H1 (cell line): ENCODE measurements around the gene KLF2. TPM values are rescaled to one million over a fixed set of nuclear protein-coding genes. Genes with fewer than 3 reads are reported as not detected.

ENCODE experiments used
- CTCF ChIA-PET: fragments of 300-600 bp; sonication (Branson Sonifier 250); formaldehyde crosslinking; loops from one replicate; lab custom pipeline; 2021; ENCODE audit not compliant: partially characterized antibody; lab: Charles Lee
- POLR2A ChIA-PET: fragments of 300-600 bp; sonication (Branson Sonifier 250); formaldehyde crosslinking; loops from one replicate; lab custom pipeline; 2021; ENCODE audit warnings: inconsistent platforms; ENCODE audit not compliant: partially characterized antibody; lab: Charles Lee
- DNase-seq, 2 experiments: peaks; one replicate each; pipeline versions ENCODE4 v3.0.0 to v3.0.0-alpha.2; 2010 to 2022; ENCODE audit warnings: low spot score in 2 of 2, low read depth in 1 of 2, mixed read lengths in 1 of 2
- FAIRE-seq: peaks from 2 replicates; lab custom pipeline; 2011; peaks lifted over from hg19 to GRCh38; lab: Jason Lieb, UNC
- H2AFZ ChIP-seq: 2 replicates; pipeline ENCODE4 v1.8.1; 2012; ENCODE audit warnings: low read length, inconsistent platforms
- H2AK5ac ChIP-seq: 2 replicates; pipeline ENCODE4 v1.6.1; 2013; ENCODE audit warnings: low read depth, low read length
- H2BK120ac ChIP-seq: replicated peaks from 2 replicates; pipeline ENCODE3; 2013; ENCODE audit warnings: low read depth, low read length, inconsistent platforms
- H2BK12ac ChIP-seq: 2 replicates; pipeline ENCODE4 v1.6.1; 2013; ENCODE audit warnings: low read depth, low read length
- H2BK15ac ChIP-seq: 2 replicates; pipeline ENCODE4 v1.6.1; 2013; ENCODE audit warnings: low read length
- H2BK20ac ChIP-seq: 2 replicates; pipeline ENCODE4 v1.6.1; 2013; ENCODE audit warnings: low read length
- H2BK5ac ChIP-seq: 2 replicates; pipeline ENCODE4 v1.6.1; 2013; ENCODE audit warnings: low read depth, low read length
- H3K14ac ChIP-seq: 2 replicates; pipeline ENCODE4 v1.6.1; 2013; ENCODE audit warnings: inconsistent platforms; ENCODE audit not compliant: insufficient read length
- H3K18ac ChIP-seq: 2 replicates; pipeline ENCODE4 v1.6.1; 2013; ENCODE audit warnings: low read length; ENCODE audit errors: extremely low read depth
- H3K23ac ChIP-seq: 2 replicates; pipeline ENCODE4 v1.6.1; 2013; ENCODE audit warnings: inconsistent platforms; ENCODE audit not compliant: insufficient read length
- H3K23me2 ChIP-seq: 2 replicates; pipeline ENCODE4 v1.6.1; 2013; ENCODE audit warnings: low read depth, low read length
- H3K27ac ChIP-seq: 2 replicates; pipeline ENCODE4 v1.6.1; 2011; ENCODE audit warnings: low read depth, low read length, inconsistent platforms
- H3K27me3 ChIP-seq, 4 experiments: replicated peaks in 1 of 4; 1 replicate in 1 of 4; 2 replicates in 3 of 4; pipeline versions ENCODE4 v1.6.1 to v1.8.1; 2011 to 2013; ENCODE audit warnings: low read length in 3 of 4, mild to moderate bottlenecking in 3 of 4, inconsistent platforms in 2 of 4, mixed read lengths in 2 of 4, moderate library complexity in 1 of 4; ENCODE audit not compliant: control insufficient read depth in 3 of 4, insufficient read depth in 3 of 4; ENCODE audit errors: extremely low read depth in 1 of 4
- H3K36me3 ChIP-seq, 4 experiments: 2 replicates each; pipeline versions ENCODE4 v1.6.1 to v1.8.1; 2011 to 2013; ENCODE audit warnings: mild to moderate bottlenecking in 4 of 4, low read length in 3 of 4, moderate library complexity in 2 of 4, control low read depth in 1 of 4, inconsistent platforms in 1 of 4; ENCODE audit not compliant: insufficient read depth in 4 of 4, control insufficient read depth in 2 of 4
- H3K4ac ChIP-seq: replicated peaks from 2 replicates; pipeline ENCODE3; 2013; ENCODE audit warnings: low read length, low read depth, mixed read lengths, inconsistent platforms; ENCODE audit not compliant: insufficient read length
- H3K4me1 ChIP-seq, 4 experiments: replicated peaks in 1 of 4; 1 replicate in 1 of 4; 2 replicates in 3 of 4; pipeline versions ENCODE4 v1.6.1 to v1.8.1; 2011 to 2013; ENCODE audit warnings: low read length in 3 of 4, inconsistent platforms in 2 of 4, mixed read lengths in 1 of 4; ENCODE audit not compliant: insufficient read depth in 4 of 4, control insufficient read depth in 3 of 4
- H3K4me2 ChIP-seq, 2 experiments: 2 replicates each; pipeline versions ENCODE4 v1.6.1 to v1.8.1; 2011 to 2013; ENCODE audit warnings: low read depth in 2 of 2, low read length in 2 of 2, control low read depth in 1 of 2, inconsistent platforms in 1 of 2, mild to moderate bottlenecking in 1 of 2; ENCODE audit not compliant: insufficient read depth in 1 of 2
- H3K4me3 ChIP-seq, 4 experiments: fragments of 200-600, 300-600 bp in 1 of 4; sonication (generic), shearing (Covaris generic), sonication (Bioruptor Twin) in 1 of 4; 2 replicates each; pipeline versions ENCODE4 v1.5.1 to v1.8.1; 2011 to 2016; ENCODE audit warnings: low read length in 4 of 4, low read depth in 3 of 4, control low read depth in 2 of 4, inconsistent platforms in 2 of 4, mild to moderate bottlenecking in 2 of 4, mixed read lengths in 1 of 4, moderate library complexity in 1 of 4; ENCODE audit not compliant: insufficient read depth in 2 of 4; ENCODE audit errors: extremely low read depth in 1 of 4
- H3K56ac ChIP-seq: replicated peaks from 2 replicates; pipeline ENCODE3; 2013; ENCODE audit warnings: low read depth, mild to moderate bottlenecking, mixed read lengths, low read length, inconsistent platforms; ENCODE audit not compliant: insufficient read length
- H3K79me1 ChIP-seq: 2 replicates; pipeline ENCODE4 v1.6.1; 2013; ENCODE audit warnings: low read depth, low read length, control low read depth
- H3K79me2 ChIP-seq, 2 experiments: 2 replicates each; pipeline versions ENCODE4 v1.6.1 to v1.8.1; 2012 to 2013; ENCODE audit warnings: low read length in 2 of 2, mild to moderate bottlenecking in 2 of 2, inconsistent platforms in 1 of 2; ENCODE audit not compliant: insufficient read depth in 2 of 2, control insufficient read depth in 1 of 2
- H3K9ac ChIP-seq, 4 experiments: replicated peaks in 1 of 4; 1 replicate in 1 of 4; 2 replicates in 3 of 4; pipeline versions ENCODE4 v1.6.1 to v1.8.1; 2011 to 2013; ENCODE audit warnings: low read depth in 3 of 4, low read length in 3 of 4, control low read depth in 2 of 4, mild to moderate bottlenecking in 2 of 4, moderate library complexity in 2 of 4, inconsistent platforms in 1 of 4; ENCODE audit errors: extremely low read depth in 1 of 4
- H3K9me3 ChIP-seq, 2 experiments: 2 replicates each; pipeline versions ENCODE4 v1.6.1 to v1.8.1; 2012 to 2013; ENCODE audit warnings: mild to moderate bottlenecking in 2 of 2, moderate library complexity in 2 of 2, control low read depth in 1 of 2, inconsistent platforms in 1 of 2, low read depth in 1 of 2, low read length in 1 of 2, mixed read lengths in 1 of 2; ENCODE audit not compliant: insufficient read depth in 2 of 2
- H4K20me1 ChIP-seq, 2 experiments: replicated peaks in 1 of 2; 2 replicates each; pipeline versions ENCODE3 to v1.8.1; 2011 to 2013; ENCODE audit warnings: inconsistent platforms in 2 of 2, low read length in 2 of 2, mild to moderate bottlenecking in 1 of 2; ENCODE audit not compliant: insufficient read depth in 2 of 2, control insufficient read depth in 1 of 2
- H4K5ac ChIP-seq: 2 replicates; pipeline ENCODE4 v1.6.1; 2013; ENCODE audit warnings: low read length, low read depth, mixed read lengths, inconsistent platforms; ENCODE audit not compliant: insufficient read length
- H4K8ac ChIP-seq: 2 replicates; pipeline ENCODE4 v1.8.0; 2013; ENCODE audit warnings: mild to moderate bottlenecking, moderate library complexity, low read length, inconsistent platforms; ENCODE audit not compliant: insufficient read depth; ENCODE audit errors: extremely low read depth
- H4K91ac ChIP-seq: replicated peaks from 2 replicates; pipeline ENCODE3; 2013; ENCODE audit warnings: low read length, mixed read lengths, inconsistent platforms; ENCODE audit not compliant: insufficient read length
- TBP ChIP-seq: IDR thresholded peaks from 2 replicates; pipeline ENCODE4 v1.6.1; 2011; ENCODE audit warnings: low read depth, low read length, improper control_type of control experiment
- WGBS, 2 experiments: shearing (Covaris generic) in 1 of 2; methylation state at CpG; one replicate each; pipeline versions ENCODE4 v1.1.6 to v1.1.7; 2013 to 2015; ENCODE audit warnings: low lambda C conversion rate in 2 of 2, mixed read lengths in 2 of 2, inconsistent platforms in 1 of 2, low coverage in 1 of 2, missing lambda C conversion rate in 1 of 2; ENCODE audit not compliant: insufficient replicate concordance in 2 of 2, insufficient coverage in 1 of 2, insufficient read length in 1 of 2; ENCODE audit errors: extremely low coverage in 1 of 2, missing lambda C conversion rate in 1 of 2; 5-methylcytosine and 5-hydroxymethylcytosine counted together
- polyA plus RNA-seq, 7 experiments: library from polyadenylated mRNA; depleted of rRNA in 3 of 7; stranded (reverse) in 5 of 7; unstranded in 2 of 7; fragments of >200 nt in 5 of 7; fragments of 200-250 nt in 2 of 7; gene quantifications; 1 replicate in 5 of 7; 2 replicates in 1 of 7; 4 replicates in 1 of 7; pipeline versions ENCODE4 v1.2.1 to v1.2.3, GENCODE V29; 2011 to 2013; ENCODE audit warnings: missing spikeins in 2 of 7, mixed read lengths in 2 of 7
- total RNA-seq: library from RNA; stranded (reverse); fragmentation: NEBNext Ultra II Directional; extraction: Animal tissue kit (Norgen Biotek cat#: 25700); gene quantifications from 2 replicates; pipeline ENCODE4 v1.2.1, GENCODE V29; 2021
- TF ChIP-seq, protein P1 (sequence below): IDR thresholded peaks from 2 replicates; pipeline ENCODE4 v1.6.1; 2012; ENCODE audit warnings: inconsistent platforms

Gene KLF2
- total and polyA plus RNA-seq, 2 of the 8 experiments (the other 6 are each of a cell fraction or from before 2014, with no cell fraction given) = 0.19 to 0.33 TPM

DNA sequence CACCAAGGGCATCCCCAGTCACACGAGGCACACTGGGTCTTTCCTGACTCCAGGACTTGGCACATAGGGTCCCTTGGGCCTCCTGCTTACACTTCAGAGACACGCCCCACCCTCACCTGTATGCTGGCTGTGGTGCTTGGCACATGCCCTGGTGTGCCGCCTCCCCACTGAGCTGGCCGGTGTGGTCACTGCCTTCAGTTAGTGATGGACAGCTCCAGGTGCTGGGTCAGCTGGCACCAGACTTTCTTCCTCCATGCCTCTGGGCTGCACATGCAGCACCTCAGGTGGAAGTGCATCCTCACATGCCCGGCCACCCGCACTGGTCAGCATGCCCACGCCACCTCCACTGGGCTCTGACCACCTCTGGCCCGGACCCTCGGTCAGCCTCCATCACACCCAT is 52.9 kb downstream of the KLF2 start:
- Histone ChIP-seq H2BK120ac (no peak overlapping the region), H2BK5ac (no peak overlapping the region; the same call in 1 of the 2 replicates), H3K56ac (no peak overlapping the region), H3K27ac (no peak overlapping the region), H3K4me2 (no peak overlapping the region), H3K27me3 (no peaks in the 10 kb centered on the region), H3K18ac (no peak overlapping the region), H4K8ac (no peak overlapping the region), H2AK5ac (no peak overlapping the region), H3K9ac (no peak overlapping the region), H3K23ac (no peak overlapping the region), H4K5ac (no peak overlapping the region), H3K14ac (no peak overlapping the region), H3K4ac (no peak overlapping the region), H2BK15ac (no peak overlapping the region), H3K79me2 (no peaks in the 10 kb centered on the region; a peak in 1 of 4 replicates), H2BK20ac (no peak overlapping the region), H4K91ac (no peak overlapping the region), H3K23me2 (peaks cover 2% of the 10 kb centered on the region; the same call in 1 of the 2 replicates), H3K36me3 (peaks cover 0 to 12% (median 9%) of the 10 kb centered on the region in 4 experiments; a peak in 5 of 8 replicates), H3K4me1 (no peaks in the 10 kb centered on the region), H3K79me1 (0 out of 2 replicates have a peak, but pooled peaks cover 3% of the 10 kb centered on the region), H3K4me3 (no peak overlapping the region), H3K9me3 (no peaks in the 10 kb centered on the region), H2BK12ac (no peak overlapping the region), H4K20me1 (peaks cover 4 to 18% of the 10 kb centered on the region in 2 experiments), H2AFZ (no peak overlapping the region)
- TF ChIP-seq, protein P1, sequence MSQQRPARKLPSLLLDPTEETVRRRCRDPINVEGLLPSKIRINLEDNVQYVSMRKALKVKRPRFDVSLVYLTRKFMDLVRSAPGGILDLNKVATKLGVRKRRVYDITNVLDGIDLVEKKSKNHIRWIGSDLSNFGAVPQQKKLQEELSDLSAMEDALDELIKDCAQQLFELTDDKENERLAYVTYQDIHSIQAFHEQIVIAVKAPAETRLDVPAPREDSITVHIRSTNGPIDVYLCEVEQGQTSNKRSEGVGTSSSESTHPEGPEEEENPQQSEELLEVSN = no peak
- TF ChIP-seq TBP = no peak
- ChIA-PET CTCF (interaction anchor here (0.6 to 5.2 kb wide), 21 partner anchors 9 to 201 kb away, joined by 3 to 38 read pairs (median 5); no protein-coding TSS in a partner anchor), POLR2A (interaction anchor here (0.9 to 1.6 kb wide), 3 partner anchors 9 to 20 kb away, joined by 3 to 4 read pairs (median 3); no protein-coding TSS in a partner anchor)
- 93% methylated on average over 9 of the region's 9 CpGs; no CpG with 5 or more reads in 1 of the 2 experiments for WGBS, 2 experiments
- DNase-seq (no peak), FAIRE-seq (no peak)

Other genes starting within 250 kb of the KLF2 start
- gene TPM4, start 248.3 kb upstream of the KLF2 start, total RNA-seq = 348 and 359 TPM in 2 replicates
- gene TPM4, start 248.3 kb upstream of the KLF2 start, polyA plus RNA-seq (2011; rRNA removed) = 119 and 160 TPM in 2 replicates
- 90.1 and 97.0 TPM in 2 replicates for gene RAB8A, start 212.9 kb upstream of the KLF2 start, total RNA-seq
- 52.4 and 65.8 TPM in 2 replicates for gene RAB8A, start 212.9 kb upstream of the KLF2 start, polyA plus RNA-seq (2011; rRNA removed)
- gene HSH2D, start 181.1 kb upstream of the KLF2 start, total RNA-seq = 0.67 and 0.75 TPM in 2 replicates
- 1.6 and 2.2 TPM in 2 replicates for gene HSH2D, start 181.1 kb upstream of the KLF2 start, polyA plus RNA-seq (2011; rRNA removed)
- gene CIB3, start 151.3 kb upstream of the KLF2 start, total RNA-seq = not detected in 2 replicates
- not detected in 2 replicates for gene CIB3, start 151.3 kb upstream of the KLF2 start, polyA plus RNA-seq (2011; rRNA removed)
- 75.6 and 78.9 TPM in 2 replicates for gene FAM32A, start 139.4 kb upstream of the KLF2 start, total RNA-seq
- 99.0 and 105 TPM in 2 replicates for gene FAM32A, start 139.4 kb upstream of the KLF2 start, polyA plus RNA-seq (2011; rRNA removed)
- 37.2 and 37.5 TPM in 2 replicates for gene AP1M1, start 126.9 kb upstream of the KLF2 start, total RNA-seq
- 30.9 and 45.1 TPM in 2 replicates for gene AP1M1, start 126.9 kb upstream of the KLF2 start, polyA plus RNA-seq (2011; rRNA removed)
- gene EPS15L1, start 147.1 kb downstream of the KLF2 start, total RNA-seq = 36.6 and 37.2 TPM in 2 replicates
- gene EPS15L1, start 147.1 kb downstream of the KLF2 start, polyA plus RNA-seq (2011; rRNA removed) = 17.6 and 22.4 TPM in 2 replicates
- gene CALR3, start 171.3 kb downstream of the KLF2 start, total RNA-seq = 0.32 and 0.33 TPM in 2 replicates
- gene CALR3, start 171.3 kb downstream of the KLF2 start, polyA plus RNA-seq (2011; rRNA removed) = 0.11 TPM in 1 of 2 replicates, not detected in the other
- 4.2 and 4.5 TPM in 2 replicates for gene C19orf44, start 171.6 kb downstream of the KLF2 start, total RNA-seq
- gene C19orf44, start 171.6 kb downstream of the KLF2 start, polyA plus RNA-seq (2011; rRNA removed) = 2.1 and 2.8 TPM in 2 replicates
- 72.5 and 73.7 TPM in 2 replicates for gene CHERP, start 217.6 kb downstream of the KLF2 start, total RNA-seq
- 13.9 and 23.9 TPM in 2 replicates for gene CHERP, start 217.6 kb downstream of the KLF2 start, polyA plus RNA-seq (2011; rRNA removed)
- 26.0 and 28.5 TPM in 2 replicates for gene SLC35E1, start 247.6 kb downstream of the KLF2 start, total RNA-seq
- gene SLC35E1, start 247.6 kb downstream of the KLF2 start, polyA plus RNA-seq (2011; rRNA removed) = 31.2 and 31.9 TPM in 2 replicates